Measurements from ENCODE around the gene TFAP2E. TPM values are rescaled to one million over a fixed set of nuclear protein-coding genes. Genes with fewer than 3 reads are reported as not detected.
A peak's percentile ranks its signal among the peaks of the same experiment; 100 is the strongest.

Gene TFAP2E
- total RNA-seq, 6 donors from 2014 or later: 1.1 to 7.3 (median 2.0) TPM

DNA sequence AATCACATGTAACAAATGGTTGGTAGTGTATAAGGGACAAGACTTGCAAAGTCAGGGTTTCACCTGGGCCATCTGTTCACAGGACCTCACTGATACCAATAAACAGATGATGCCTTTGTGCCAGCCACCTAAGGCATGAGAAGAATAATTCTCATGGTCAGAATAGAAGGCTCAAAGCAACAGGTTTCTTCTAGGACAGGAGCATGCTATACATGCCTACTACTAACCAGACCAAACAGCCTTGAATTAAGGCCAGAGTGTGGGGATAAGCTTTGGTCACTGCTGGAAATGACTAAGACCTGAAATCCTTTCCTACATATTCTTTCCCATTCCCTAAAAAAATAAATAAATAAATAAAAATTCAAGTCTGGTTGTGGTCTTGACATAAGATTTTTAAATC is 50.7 kb downstream of the TFAP2E start:
- no peak overlapping the region for H3K27ac ChIP-seq
- TF ChIP-seq EP300 (IDR thresholded peaks at IDR 0.05): no peak
- no peak for TF ChIP-seq POLR2AphosphoS5 (IDR thresholded peaks at IDR 0.05)
- no peak for TF ChIP-seq POLR2A (IDR thresholded peaks at IDR 0.05)
- TF ChIP-seq, protein P1, sequence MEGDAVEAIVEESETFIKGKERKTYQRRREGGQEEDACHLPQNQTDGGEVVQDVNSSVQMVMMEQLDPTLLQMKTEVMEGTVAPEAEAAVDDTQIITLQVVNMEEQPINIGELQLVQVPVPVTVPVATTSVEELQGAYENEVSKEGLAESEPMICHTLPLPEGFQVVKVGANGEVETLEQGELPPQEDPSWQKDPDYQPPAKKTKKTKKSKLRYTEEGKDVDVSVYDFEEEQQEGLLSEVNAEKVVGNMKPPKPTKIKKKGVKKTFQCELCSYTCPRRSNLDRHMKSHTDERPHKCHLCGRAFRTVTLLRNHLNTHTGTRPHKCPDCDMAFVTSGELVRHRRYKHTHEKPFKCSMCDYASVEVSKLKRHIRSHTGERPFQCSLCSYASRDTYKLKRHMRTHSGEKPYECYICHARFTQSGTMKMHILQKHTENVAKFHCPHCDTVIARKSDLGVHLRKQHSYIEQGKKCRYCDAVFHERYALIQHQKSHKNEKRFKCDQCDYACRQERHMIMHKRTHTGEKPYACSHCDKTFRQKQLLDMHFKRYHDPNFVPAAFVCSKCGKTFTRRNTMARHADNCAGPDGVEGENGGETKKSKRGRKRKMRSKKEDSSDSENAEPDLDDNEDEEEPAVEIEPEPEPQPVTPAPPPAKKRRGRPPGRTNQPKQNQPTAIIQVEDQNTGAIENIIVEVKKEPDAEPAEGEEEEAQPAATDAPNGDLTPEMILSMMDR (IDR thresholded peaks at IDR 0.05): no peak
- H3K4me1 ChIP-seq: peaks cover 0 to under 1% (median 0%) of the 10 kb centered on the region in 4 donors
- ATAC-seq (ENCODE audit: low FRiP score in 2 of 2): no peak
- no peak for DNase-seq
- H3K27me3 ChIP-seq: no peaks in the 10 kb centered on the region
- H3K9me3 ChIP-seq: no peaks in the 10 kb centered on the region
- peaks cover 0 to 63% (median 11%) of the 10 kb centered on the region in 4 donors for H3K36me3 ChIP-seq
- no peak overlapping the region for H3K4me3 ChIP-seq

DNA sequence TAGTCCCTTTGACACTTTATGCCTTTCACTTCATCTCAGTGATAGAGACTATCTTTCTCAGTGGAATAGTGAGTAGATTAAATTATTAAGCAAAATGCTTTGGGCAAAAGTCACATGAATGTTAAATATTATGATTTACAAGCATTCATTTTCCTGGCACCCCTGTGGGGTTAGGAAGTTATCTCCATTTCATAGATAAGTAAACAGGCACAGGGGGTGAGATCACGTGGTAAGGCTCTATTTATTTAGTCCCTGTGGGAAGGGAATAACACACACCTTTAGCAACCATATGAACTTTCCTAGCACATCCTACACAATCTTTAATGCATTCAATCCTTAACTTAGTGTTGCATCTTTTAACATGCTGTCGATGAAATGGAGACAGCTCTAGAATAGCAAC is 55.9 kb downstream of the TFAP2E start:
- Histone ChIP-seq H3K36me3 (peaks cover 0 to 88% (median 39%) of the 10 kb centered on the region in 4 donors), H3K9me3 (no peaks in the 10 kb centered on the region), H3K4me3 (no peak overlapping the region), H3K27ac (no peak overlapping the region), H3K4me1 (peaks cover 0 to 5% (median 0%) of the 10 kb centered on the region in 4 donors), H3K27me3 (no peaks in the 10 kb centered on the region)
- ATAC-seq (ENCODE audit: low FRiP score in 2 of 2): no peak
- DNase-seq: no peak
- 53 to 73% methylated on average over 2 of the region's 2 CpGs for WGBS, 2 donors
- TF ChIP-seq POLR2AphosphoS5 (IDR thresholded peaks at IDR 0.05) (no peak), EP300 (IDR thresholded peaks at IDR 0.05) (no peak), POLR2A (IDR thresholded peaks at IDR 0.05) (no peak)
- TF ChIP-seq, protein P1 (IDR thresholded peaks at IDR 0.05): no peak

DNA sequence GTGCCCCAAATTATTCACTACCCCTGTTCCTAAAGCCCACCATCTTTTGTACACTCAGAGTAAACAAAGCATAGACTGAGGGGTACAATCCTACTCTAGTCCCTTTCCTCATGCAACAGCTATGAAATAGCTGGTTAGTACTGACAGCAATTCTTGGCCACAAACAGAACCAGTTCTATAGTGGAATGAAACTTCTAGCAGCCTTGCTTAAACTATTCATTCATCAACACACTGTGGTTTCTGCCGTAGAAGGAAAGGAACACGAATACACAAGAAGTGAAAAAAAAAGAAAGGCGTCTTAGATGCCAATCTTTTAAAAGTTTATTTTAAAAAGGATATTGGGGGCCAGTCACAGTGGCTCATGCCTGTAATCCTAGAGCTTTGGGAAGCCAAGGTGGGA is 58.3 kb downstream of the TFAP2E start:
- H3K27ac ChIP-seq: no peak overlapping the region
- TF ChIP-seq POLR2AphosphoS5 (IDR thresholded peaks at IDR 0.05) (no peak), EP300 (IDR thresholded peaks at IDR 0.05) (no peak)
- no peaks in the 10 kb centered on the region for H3K27me3 ChIP-seq
- no peak overlapping the region for H3K4me3 ChIP-seq
- DNase-seq (no peak), ATAC-seq (ENCODE audit: low FRiP score in 2 of 2) (no peak)
- no peaks in the 10 kb centered on the region for H3K9me3 ChIP-seq
- 84 to 91% methylated on average over 3 of the region's 3 CpGs for WGBS, 2 donors
- peaks cover 0 to 91% (median 53%) of the 10 kb centered on the region in 4 donors for H3K36me3 ChIP-seq
- H3K4me1 ChIP-seq: peaks cover 0 to 5% (median 2%) of the 10 kb centered on the region in 4 donors

DNA sequence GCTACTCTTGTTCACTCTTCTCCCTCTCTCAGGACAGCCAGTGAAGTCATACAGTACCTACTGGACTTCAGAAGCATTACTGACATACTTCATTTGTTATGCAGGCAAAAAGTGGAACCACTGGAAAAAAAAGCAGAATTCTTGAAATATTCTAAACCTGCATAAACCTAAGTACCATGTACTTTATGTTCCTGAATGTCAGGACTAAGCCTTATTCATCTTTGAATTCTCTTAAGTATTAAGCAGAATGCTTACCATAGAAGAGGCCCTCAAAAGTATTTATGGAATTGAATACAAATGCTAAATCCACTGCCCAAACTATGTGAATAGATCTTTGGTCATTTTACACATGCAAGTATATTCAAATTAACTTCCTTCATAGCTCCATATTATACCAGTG is 60.4 kb downstream of the TFAP2E start:
- Histone ChIP-seq H3K36me3 (peaks cover 0 to 77% (median 53%) of the 10 kb centered on the region in 4 donors), H3K27me3 (no peaks in the 10 kb centered on the region), H3K27ac (no peak overlapping the region), H3K9me3 (no peaks in the 10 kb centered on the region), H3K4me3 (no peak overlapping the region), H3K4me1 (peaks cover 21 to 24% (median 22%) of the 10 kb centered on the region in 4 donors)
- ATAC-seq (ENCODE audit: low FRiP score in 2 of 2) (no peak), DNase-seq (no peak)
- TF ChIP-seq POLR2AphosphoS5 (IDR thresholded peaks at IDR 0.05): no peak
- TF ChIP-seq, protein P1 (IDR thresholded peaks at IDR 0.05): no peak
- TF ChIP-seq POLR2A (IDR thresholded peaks at IDR 0.05): no peak
- no peak for TF ChIP-seq EP300 (IDR thresholded peaks at IDR 0.05)

DNA sequence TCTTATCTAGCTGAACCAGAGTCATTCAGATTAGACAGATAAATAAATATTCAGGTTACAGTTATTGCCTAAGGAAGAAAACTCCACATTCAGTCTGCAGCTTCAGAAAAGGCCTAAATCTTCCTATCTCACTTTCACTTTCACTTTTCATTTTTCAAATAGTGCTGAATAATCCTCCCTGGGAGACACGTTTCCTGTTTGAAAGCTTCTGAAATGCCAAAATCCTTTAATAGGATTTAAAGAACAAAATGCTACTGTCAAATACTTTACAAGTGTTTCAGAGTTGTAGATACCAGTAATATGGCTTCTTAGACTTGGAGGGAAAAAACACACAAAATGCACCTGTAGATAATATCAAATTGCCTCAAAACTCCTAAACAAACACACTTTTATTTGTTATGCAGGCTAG is 64.3 kb downstream of the TFAP2E start:
- Histone ChIP-seq H3K27me3 (no peaks in the 10 kb centered on the region), H3K36me3 (peaks cover 0 to 38% (median 25%) of the 10 kb centered on the region in 4 donors), H3K4me1 (peaks cover 37 to 46% (median 45%) of the 10 kb centered on the region in 4 donors), H3K9me3 (no peaks in the 10 kb centered on the region), H3K27ac (peak overlapping the region; percentile 63 to 85 (median 70)), H3K4me3 (peak overlapping the region in 3 of 4 donors; percentile 13 to 42 (median 37))
- TF ChIP-seq POLR2AphosphoS5 (IDR thresholded peaks at IDR 0.05) (no peak), EP300 (IDR thresholded peaks at IDR 0.05) (no peak), POLR2A (IDR thresholded peaks at IDR 0.05) (no peak)
- TF ChIP-seq, protein P1 (IDR thresholded peaks at IDR 0.05): no peak
- 0% methylated on average over 1 of the region's 1 CpG for WGBS, 2 donors
- DNase-seq: no peak
- no peak for ATAC-seq (ENCODE audit: low FRiP score in 2 of 2)

Data from upper lobe of left lung (tissue), 6 donors.